ENCODE data around the gene PRXL2C.
"Not testable (repeated sequence)": the region's sequence is repeated elsewhere in the genome, so short reads cannot be mapped to it uniquely, and the experiment has no call there.

Gene PRXL2C

DNA sequence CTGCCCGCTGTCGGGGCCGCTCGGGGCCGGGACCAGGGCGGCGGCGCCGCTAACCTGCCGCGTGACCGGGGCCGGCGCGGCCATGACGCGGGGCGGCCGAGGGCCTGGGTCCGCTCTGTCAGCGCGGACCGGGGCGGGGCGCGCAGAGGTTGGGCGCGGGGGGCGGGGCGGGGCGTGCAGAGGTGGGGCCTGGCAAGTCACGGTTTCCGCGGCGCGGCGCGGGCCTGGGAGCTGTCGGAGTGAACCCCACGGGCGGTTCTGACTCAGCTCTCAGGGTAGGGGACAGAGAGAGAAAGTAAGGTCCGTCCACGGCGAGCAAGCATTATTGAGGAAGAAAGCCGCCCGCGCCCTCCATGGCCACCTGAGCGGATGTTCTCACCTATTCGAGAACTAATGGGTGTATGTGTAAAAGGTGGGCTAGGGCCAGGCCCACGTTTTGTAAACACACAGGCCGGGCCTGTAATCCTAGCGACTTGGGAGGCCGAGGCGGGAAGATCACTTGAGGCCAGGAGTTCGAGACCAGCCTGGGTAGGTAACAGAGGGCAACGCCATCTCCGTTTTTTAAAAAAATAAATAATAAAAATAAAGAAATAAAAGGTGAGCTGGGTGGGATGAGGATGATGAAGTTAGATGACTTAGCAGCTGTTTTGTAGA, at the start of gene PRXL2C:
Gene PRXL2C, minus strand, starts transcription at position 120 of the 654 bp plus-strand sequence. Its CDS starts 36 bp downstream, at position 84.
- peak; percentile 69 to 72 for DNase-seq (ENCODE audit: low read depth in 2 of 2)

DNA sequence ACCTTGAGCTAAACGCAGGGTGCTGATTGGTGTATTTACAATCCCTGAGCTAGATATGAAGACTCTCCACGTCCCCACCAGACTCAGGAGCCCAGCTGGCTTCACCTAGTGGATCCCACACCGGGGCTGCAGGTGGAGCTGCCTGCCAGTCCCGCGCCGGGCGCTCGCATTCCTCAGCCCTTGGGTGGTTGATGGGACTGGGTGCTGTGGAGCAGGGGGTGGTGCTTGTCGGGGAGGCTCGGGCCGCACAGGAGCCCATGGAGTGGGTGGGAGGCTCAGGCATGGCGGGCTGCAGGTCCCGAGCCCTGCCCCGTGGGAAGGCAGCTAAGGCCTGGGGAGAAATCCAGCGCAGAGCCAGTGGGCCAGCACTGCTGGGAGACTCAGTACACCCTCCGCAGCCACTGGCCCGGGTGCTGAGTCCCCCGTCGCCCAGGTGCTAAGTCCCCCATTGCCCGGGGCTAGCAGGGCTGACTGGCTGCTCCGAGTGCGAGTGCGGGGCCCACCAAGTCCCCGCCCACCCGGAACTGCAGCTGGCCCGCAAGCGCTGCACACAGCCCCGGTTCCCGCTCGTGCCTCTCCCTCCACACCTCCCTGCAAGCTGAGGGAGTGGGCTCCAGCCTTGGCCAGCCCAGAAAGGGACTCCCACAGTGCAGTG, 45.7 kb upstream of the PRXL2C start:
- not testable (repeated sequence) for DNase-seq (ENCODE audit: low read depth in 2 of 2)

- DNase-seq (ENCODE audit: low read depth in 2 of 2), result no peak
These were observed 36.2 kb upstream of the PRXL2C start for GRCh38 chr9:96691326-96691725.

GRCh38 chr9:96688745-96689464, 33.8 kb upstream of the PRXL2C start:
- DNase-seq (ENCODE audit: low read depth in 2 of 2), result no peak

DNA sequence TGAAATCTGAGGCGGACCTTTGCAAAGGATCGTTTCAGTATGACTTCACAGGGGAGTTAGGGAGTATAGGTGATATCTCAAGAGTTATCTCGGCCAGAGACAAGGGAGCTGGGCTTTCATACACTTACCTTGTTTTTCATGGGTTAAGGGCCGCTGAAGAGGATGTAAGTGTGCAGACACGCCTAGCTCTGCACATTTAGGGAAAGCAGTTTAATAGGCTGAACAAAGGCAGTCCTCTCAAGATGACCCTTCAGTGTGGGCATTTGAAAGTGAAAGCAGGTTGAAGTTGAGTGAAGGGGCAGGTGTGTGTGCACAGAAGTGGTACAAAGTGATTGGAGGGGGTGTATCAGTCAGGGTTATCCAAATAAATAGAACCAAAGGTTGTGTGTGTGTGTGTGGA, 33.1 kb upstream of the PRXL2C start:
- no peak for DNase-seq (ENCODE audit: low read depth in 2 of 2)

GRCh38 chr9:96686638-96687335, 31.7 kb upstream of the PRXL2C start:
- DNase-seq (ENCODE audit: low read depth in 2 of 2), result peak; percentile 36 to 42

- no peak for DNase-seq (ENCODE audit: low read depth in 2 of 2)
These were observed 25.8 kb upstream of the PRXL2C start for GRCh38 chr9:96680812-96681499.

- no peak for DNase-seq (ENCODE audit: low read depth in 2 of 2)
These were observed 19.9 kb upstream of the PRXL2C start for GRCh38 chr9:96674906-96675538.

DNA sequence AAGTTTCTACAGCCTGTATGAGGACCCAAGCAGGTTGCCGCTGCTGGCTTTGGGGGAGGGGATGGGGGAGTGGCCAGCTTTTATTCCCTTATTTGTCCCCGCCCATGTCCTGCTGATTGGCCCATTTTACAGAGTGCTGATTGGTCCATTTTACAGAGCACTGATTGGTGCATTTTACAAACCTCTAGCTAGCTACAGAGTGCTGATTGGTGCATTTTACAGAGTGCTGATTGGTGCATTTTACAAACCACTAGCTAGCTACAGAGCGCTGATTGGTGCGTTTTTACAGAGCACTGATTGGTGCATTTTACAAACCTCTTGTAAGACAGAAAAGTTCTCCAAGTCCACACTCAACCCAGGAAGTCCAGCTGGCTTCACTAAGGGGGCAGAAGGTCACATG, 18.7 kb upstream of the PRXL2C start:
- DNase-seq (ENCODE audit: low read depth in 2 of 2), result not testable (repeated sequence)

DNA sequence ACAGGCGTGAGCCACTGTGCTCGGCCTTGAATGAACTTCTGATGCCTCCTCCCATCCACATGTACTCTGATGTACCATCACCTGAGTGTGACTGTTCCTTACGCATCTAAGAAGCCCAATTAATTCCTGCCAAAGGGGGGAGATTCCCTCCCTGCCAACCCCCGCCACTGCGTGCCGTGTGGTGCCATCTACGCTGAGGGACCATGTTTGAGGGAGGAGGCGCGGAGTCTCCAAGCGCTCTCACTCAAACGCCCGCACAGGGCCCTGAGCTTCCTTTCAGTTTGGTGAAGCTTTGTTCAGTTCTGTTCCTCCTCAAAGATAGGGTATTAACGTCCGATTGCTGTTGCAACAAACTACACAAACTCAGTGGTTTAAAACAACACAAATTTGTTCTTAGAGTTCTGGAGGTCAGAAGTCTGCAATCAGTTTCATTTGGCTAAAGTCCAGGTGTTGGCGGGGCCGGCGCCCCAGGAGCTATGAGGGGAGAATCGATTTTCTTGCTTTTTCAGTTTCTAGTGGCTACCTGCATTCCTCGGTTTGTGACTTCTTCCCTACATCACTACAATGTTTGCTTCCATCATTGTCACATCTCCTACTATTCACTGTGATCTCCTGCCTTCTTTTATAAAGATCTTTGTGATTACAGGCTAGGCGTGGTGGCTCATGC, 13.9 kb upstream of the PRXL2C start:
- no peak for DNase-seq (ENCODE audit: low read depth in 2 of 2)

DNA sequence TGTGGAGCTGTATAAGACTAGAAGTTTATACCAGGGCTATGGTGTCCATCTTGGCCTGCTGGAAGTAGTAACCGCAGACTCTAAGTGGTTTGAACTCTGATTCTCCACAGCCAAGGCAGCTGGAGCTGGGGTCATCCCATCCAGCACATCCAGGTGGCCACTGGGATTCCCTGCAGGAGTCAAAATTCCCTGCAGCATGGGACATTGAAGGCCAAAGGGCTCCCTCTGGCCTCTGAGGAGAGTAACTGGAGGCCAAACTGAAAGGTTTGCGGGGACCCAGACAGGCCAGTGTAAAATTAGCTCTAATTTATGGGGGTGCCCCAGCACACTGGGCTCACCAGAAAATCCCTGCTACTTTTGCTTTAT, 12.2 kb upstream of the PRXL2C start:
- DNase-seq (ENCODE audit: low read depth in 2 of 2), result no peak

GRCh38 chr9:96666653-96667362, 11.7 kb upstream of the PRXL2C start:
- DNase-seq (ENCODE audit: low read depth in 2 of 2), result not testable (repeated sequence)

- no peak for DNase-seq (ENCODE audit: low read depth in 2 of 2)
These were observed 10.7 kb upstream of the PRXL2C start for GRCh38 chr9:96665789-96666188.

GRCh38 chr9:96663506-96664120, 8.5 kb upstream of the PRXL2C start:
- DNase-seq (ENCODE audit: low read depth in 2 of 2), result no peak

GRCh38 chr9:96661711-96662110, 6.6 kb upstream of the PRXL2C start:
- DNase-seq (ENCODE audit: low read depth in 2 of 2), result no peak

DNA sequence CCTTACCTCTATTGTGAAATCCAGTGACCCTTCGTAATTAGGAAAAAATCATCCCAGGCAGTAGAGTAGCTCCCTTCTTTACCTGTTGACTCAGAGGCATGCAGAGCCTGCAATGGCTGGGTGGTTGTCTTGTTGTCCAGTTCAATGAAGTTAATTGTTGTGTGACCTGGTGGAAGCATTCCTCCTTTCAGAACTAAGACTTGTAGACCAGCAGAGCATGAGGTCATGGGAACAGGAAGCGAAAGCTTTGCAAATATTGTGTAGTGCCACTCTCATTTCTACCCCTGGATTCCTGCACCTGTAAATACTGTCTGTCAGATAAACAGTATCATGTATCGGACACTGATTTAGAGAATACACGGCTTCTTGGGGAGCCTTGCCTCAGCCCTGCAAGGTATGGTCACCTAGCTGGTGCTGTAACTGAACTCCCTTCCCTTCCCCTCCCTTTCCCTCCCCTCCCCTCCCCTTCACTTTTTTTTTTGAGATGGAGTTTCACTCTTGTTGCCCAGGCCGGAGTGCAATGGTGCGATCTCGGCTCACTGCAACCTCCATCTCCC, 5.7 kb upstream of the PRXL2C start:
- DNase-seq (ENCODE audit: low read depth in 2 of 2), result no peak

DNA sequence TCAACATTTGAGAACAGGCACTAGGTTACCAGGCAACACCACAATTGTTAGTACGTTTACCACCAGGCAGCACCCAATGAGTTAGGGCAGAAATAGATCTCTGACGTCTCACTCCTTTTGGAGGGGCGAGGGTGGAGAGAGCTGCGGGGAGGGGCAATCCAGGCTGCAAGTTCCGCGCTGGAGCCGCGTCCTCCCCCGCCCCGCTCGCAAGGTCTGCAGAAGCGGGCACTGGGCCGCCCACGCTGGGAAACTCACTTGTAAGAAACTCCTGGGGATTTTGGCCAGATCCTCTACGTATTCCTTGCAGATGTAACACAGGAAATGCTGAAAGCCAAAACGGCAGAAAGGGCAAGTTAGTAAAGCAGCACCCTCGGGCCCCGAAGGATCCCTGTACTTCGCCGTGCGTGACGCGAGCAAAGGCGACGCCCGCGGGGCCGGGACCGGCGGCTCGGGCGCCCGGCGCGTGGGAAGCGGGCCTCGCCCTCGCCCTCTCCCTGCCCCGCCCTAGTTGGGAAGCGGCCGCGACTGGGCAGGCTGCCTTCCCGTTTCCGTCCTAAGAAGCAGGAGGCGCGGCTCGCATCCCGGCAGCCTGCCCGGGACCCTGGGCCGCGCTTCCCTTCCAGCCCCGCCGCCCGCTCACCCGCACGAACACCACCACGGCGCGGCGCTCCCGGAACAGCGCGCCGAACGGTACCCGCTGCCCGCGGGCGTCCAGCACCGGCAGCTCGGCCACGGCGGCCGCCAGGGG, 493 bp downstream of the PRXL2C start:
- peak; percentile 30 to 55 for DNase-seq (ENCODE audit: low read depth in 2 of 2)

DNA sequence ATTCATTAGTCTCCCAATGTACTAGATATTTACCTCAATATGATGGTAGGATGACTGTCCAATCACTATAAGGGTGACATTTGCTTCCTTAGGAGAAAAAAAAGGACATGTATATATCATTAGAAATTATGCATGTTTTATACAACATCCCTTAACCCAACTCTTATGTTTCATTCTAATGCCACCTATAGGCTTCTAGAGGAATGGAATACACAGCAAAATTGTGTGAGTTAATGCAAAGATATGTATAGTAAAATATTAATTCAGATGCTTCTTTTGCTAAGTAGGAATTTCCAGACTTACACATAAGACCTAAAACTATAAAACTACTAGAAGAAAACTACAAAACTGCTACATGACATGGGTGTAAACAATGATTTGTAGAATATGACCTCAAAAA, 3.5 kb downstream of the PRXL2C start:
- no peak for DNase-seq (ENCODE audit: low read depth in 2 of 2)

All from activated CD8-positive, alpha-beta memory T cell treated with anti-CD3 and anti-CD28 coated beads for 4 hours (primary cell).